Activated T-cell treated with anti-CD3 and anti-CD28 coated beads, Interleukin-2, amount 50 U/mL, for 48 hours (primary cell): Measurements from ENCODE around the gene TLE6.
"Not testable (repeated sequence)": the region's sequence is repeated elsewhere in the genome, so short reads cannot be mapped to it uniquely, and the experiment has no call there.

ENCODE experiments used
- DNase-seq, 2 experiments: peaks; one replicate each; pipeline ENCODE4 v3.0.0-alpha.2; 2020

TLE6 gene

GRCh38 chr19:2977001-2977745, at the start of gene TLE6:
Gene TLE6, plus strand, starts transcription at chr19:2977564. Its CDS starts 670 bp downstream, at chr19:2978234.
- DNase-seq = peak; percentile 93 to 96

- no peak for DNase-seq
Measured at GRCh38 chr19:2933490-2933910, 43.9 kb upstream of the TLE6 start.

GRCh38 chr19:2935863-2936262, 41.5 kb upstream of the TLE6 start:
- DNase-seq = not testable (repeated sequence)

GRCh38 chr19:2942928-2943640, 34.3 kb upstream of the TLE6 start:
- DNase-seq = no peak

GRCh38 chr19:2944403-2944774, 33.0 kb upstream of the TLE6 start:
- DNase-seq = no peak

- DNase-seq = peak; percentile 100
Measured at GRCh38 chr19:2944775-2945574, 32.4 kb upstream of the TLE6 start, which contains the start of gene ZNF77. Gene ZNF77, minus strand, starts transcription at chr19:2944971. Its CDS starts 131 bp downstream, at chr19:2944840.

GRCh38 chr19:2945575-2946184, 31.7 kb upstream of the TLE6 start:
- no peak for DNase-seq

GRCh38 chr19:2949939-2950285, 27.5 kb upstream of the TLE6 start:
- no peak for DNase-seq

- DNase-seq = peak; percentile 100
Measured at GRCh38 chr19:2950286-2951124, 26.9 kb upstream of the TLE6 start.

GRCh38 chr19:2952953-2953481, 24.3 kb upstream of the TLE6 start:
- DNase-seq = no peak

GRCh38 chr19:2957160-2957559, 20.2 kb upstream of the TLE6 start:
- DNase-seq = no peak

- no peak for DNase-seq
Measured at GRCh38 chr19:2960120-2960519, 17.2 kb upstream of the TLE6 start.

GRCh38 chr19:2962018-2962670, 15.2 kb upstream of the TLE6 start:
- DNase-seq = peak; percentile 51 to 52

- no peak for DNase-seq
Measured at GRCh38 chr19:2963122-2963521, 14.2 kb upstream of the TLE6 start.

GRCh38 chr19:2963631-2964030, 13.7 kb upstream of the TLE6 start:
- not testable (repeated sequence) for DNase-seq

- no peak for DNase-seq
Measured at GRCh38 chr19:2964874-2965273, 12.5 kb upstream of the TLE6 start.

GRCh38 chr19:2967972-2968371, 9.4 kb upstream of the TLE6 start:
- no peak for DNase-seq

- DNase-seq = no peak
Measured at GRCh38 chr19:2969104-2969504, 8.3 kb upstream of the TLE6 start.

- no peak for DNase-seq
Measured at GRCh38 chr19:2970201-2970835, 7.0 kb upstream of the TLE6 start.

GRCh38 chr19:2973229-2973628, 4.1 kb upstream of the TLE6 start:
- DNase-seq = no peak
